WTC11 (cell line): ENCODE measurements around the gene GPRC5B.

Source experiments
- EMX1 ChIP-seq: fragments of 250-450 bp; sonication (Bioruptor Pico); IDR thresholded peaks from 2 replicates; pipeline ENCODE4 v1.8.0; 2021; ENCODE audit warnings: mild to moderate bottlenecking
- NFYB ChIP-seq: sonication (generic); formaldehyde crosslinking; conservative IDR thresholded peaks from 2 replicates; pipeline ENCODE4 v1.8.0; 2022; ENCODE audit warnings: low read depth, missing genetic modification reagents
- NR1H2 ChIP-seq: sonication (generic); formaldehyde crosslinking; IDR thresholded peaks from 2 replicates; pipeline ENCODE4 v1.9.0; 2021; ENCODE audit warnings: mild to moderate bottlenecking, moderate library complexity, missing genetic modification reagents
- ZBTB21 ChIP-seq: sonication (generic); formaldehyde crosslinking; IDR thresholded peaks from 2 replicates; pipeline ENCODE4 v1.8.1; 2023; ENCODE audit warnings: mild to moderate bottlenecking, missing genetic modification reagents, borderline replicate concordance
- TF ChIP-seq, protein P1 (sequence below): fragments of 200-600 bp; IDR thresholded peaks from 2 replicates; pipeline ENCODE4 v1.8.0; 2022; ENCODE audit warnings: antibody characterized with exemption
- TF ChIP-seq, protein P2 (sequence below): sonication (generic); formaldehyde crosslinking; IDR thresholded peaks from 2 replicates; pipeline ENCODE4 v1.8.1; 2023; ENCODE audit warnings: mild to moderate bottlenecking, moderate library complexity, missing genetic modification reagents

DNA sequence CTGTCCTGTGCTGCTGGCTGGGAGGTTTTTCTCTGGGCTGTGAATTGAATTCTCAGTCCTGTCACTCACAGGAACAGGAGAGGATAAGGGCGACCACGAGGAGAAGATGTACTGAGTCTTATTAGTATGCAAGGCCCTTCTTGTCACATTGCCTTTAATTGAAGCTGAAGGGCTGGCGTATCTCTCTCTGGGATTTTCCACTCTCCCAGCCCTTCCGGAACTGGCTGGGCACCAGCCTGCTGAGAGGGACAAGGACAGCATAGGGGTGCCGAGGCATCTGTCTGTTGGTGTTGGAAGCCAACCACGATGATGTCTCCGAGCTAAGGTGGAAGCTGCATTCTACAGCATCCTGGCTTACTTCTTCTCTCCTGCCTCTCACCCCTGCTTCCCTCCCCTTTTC, 33.2 kb downstream of the GPRC5B start:
- TF ChIP-seq, protein P1, sequence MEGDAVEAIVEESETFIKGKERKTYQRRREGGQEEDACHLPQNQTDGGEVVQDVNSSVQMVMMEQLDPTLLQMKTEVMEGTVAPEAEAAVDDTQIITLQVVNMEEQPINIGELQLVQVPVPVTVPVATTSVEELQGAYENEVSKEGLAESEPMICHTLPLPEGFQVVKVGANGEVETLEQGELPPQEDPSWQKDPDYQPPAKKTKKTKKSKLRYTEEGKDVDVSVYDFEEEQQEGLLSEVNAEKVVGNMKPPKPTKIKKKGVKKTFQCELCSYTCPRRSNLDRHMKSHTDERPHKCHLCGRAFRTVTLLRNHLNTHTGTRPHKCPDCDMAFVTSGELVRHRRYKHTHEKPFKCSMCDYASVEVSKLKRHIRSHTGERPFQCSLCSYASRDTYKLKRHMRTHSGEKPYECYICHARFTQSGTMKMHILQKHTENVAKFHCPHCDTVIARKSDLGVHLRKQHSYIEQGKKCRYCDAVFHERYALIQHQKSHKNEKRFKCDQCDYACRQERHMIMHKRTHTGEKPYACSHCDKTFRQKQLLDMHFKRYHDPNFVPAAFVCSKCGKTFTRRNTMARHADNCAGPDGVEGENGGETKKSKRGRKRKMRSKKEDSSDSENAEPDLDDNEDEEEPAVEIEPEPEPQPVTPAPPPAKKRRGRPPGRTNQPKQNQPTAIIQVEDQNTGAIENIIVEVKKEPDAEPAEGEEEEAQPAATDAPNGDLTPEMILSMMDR, result no peak
- TF ChIP-seq ZBTB21 (no peak), NFYB (CRISPR knock-in tag) (no peak), NR1H2 (no peak), EMX1 (CRISPR knock-in tag) (no peak)
- TF ChIP-seq, protein P2, sequence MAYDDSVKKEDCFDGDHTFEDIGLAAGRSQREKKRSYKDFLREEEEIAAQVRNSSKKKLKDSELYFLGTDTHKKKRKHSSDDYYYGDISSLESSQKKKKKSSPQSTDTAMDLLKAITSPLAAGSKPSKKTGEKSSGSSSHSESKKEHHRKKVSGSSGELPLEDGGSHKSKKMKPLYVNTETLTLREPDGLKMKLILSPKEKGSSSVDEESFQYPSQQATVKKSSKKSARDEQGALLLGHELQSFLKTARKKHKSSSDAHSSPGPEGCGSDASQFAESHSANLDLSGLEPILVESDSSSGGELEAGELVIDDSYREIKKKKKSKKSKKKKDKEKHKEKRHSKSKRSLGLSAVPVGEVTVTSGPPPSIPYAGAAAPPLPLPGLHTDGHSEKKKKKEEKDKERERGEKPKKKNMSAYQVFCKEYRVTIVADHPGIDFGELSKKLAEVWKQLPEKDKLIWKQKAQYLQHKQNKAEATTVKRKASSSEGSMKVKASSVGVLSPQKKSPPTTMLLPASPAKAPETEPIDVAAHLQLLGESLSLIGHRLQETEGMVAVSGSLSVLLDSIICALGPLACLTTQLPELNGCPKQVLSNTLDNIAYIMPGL (CRISPR knock-in tag), result no peak
